Activated CD4-positive, alpha-beta T cell treated with anti-CD3 and anti-CD28 coated beads, Interleukin-2, Interleukin-6, amounts not matched to agents 100 ng/mL and 50 ng/mL, durations not matched to agents 16 hours and 8 hours (primary cell): ENCODE data around the gene CNNM1.

Experiments used
- DNase-seq: peaks from one replicate; pipeline ENCODE4 v3.0.0-alpha.2; 2020

CNNM1 gene

DNA sequence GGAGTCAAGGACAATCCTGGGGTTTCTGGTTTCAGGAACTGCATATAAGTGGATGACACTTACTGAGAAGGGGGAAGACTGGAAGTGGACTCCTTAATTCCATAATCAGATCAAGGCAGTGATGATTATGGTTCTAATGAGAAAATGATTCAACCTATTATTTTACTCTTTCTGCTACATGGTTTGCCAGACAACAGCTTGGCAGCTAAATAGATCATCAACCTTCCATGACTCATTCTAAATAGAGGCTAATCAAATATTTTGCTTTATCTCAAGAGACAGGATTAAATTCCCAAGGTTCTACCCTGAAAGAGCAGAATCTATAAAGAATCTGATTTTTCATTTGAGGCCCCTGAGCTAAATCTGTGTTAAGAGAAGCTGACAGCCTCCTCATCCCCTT lies 46.3 kb downstream of the CNNM1 start:
- no peak for DNase-seq

DNA sequence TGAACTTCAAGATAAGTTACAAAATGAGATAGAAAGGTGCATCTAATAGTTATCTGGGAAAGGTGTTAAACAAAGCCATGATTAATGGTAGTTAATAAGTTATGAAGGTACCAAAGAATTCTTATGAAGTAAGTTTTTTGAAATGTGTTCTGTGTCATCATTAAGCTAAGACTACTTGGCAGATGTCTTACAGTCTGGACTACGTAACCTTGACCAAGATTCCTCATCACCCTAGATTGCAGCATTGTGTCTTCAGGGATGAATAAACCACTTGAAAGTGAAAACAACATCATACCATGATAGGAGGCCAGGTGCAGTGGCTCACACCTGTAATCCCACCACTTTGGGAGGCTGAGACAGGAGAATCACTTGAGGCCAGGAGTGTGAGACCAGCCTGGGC lies 53.0 kb downstream of the CNNM1 start:
- DNase-seq = no peak

DNA sequence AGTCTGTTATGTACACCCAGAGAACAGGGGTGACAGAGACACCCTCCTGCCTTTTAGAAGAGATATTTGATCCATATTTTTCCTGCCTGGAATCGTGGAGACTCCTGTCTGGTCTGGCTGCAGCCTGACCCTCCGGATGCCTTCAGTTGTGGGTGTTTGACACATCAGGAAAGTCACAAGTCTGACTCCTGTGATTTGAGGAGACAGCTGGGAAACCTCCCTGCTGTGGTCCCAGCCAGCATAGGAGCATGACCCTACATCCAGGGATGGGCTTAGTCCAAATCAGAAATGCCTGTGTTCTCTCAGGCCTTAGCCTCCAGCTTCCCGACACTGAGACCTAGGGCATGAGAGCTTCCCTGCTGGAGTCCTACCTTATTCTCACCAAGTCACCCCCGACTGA lies 57.9 kb downstream of the CNNM1 start:
- DNase-seq = no peak

DNA sequence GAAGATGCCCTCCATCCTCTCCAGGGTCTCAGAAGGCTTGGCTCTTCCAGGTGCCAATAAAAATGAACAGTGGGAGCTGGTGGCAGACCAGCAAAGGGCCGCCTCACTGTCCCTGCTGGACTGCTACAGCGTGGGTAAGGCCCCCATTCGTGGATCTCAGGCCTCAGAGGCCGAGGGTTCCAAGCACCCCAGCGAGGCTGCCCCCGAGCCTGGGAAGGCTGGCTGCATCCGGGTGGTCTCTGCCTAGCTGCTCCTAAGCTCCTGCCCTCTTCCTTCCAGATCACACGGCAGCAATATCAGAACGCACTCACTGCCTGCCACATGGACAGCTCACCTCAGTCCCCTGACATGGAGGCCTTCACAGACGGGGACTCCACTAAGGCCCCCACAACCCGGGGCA lies 58.4 kb downstream of the CNNM1 start:
- DNase-seq = no peak

GRCh38 chr10:99389729-99390480 lies 60.7 kb downstream of the CNNM1 start:
- no peak for DNase-seq

GRCh38 chr10:99391346-99391745 lies 62.2 kb downstream of the CNNM1 start:
- DNase-seq = no peak

GRCh38 chr10:99393036-99393435 lies 63.9 kb downstream of the CNNM1 start:
- no peak for DNase-seq

DNA sequence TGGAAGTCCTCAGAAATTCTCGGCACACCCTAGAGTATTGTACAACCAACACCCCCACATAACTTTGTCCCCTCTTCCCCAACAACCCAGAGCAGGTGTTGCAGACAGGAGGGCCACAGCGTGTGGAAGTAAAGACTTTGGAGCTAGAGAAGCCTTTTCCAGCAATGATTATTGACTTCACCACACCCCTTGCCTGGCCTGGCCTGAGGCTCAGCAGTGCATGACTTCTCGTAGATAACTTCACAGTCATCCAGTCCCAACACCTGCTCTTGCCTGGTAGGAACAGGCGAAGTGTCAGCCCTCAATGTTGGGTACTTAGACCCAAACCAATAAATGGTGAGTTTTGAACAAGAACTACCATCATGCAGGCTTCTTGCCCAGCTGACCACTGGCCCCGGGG lies 64.5 kb downstream of the CNNM1 start:
- no peak for DNase-seq

DNA sequence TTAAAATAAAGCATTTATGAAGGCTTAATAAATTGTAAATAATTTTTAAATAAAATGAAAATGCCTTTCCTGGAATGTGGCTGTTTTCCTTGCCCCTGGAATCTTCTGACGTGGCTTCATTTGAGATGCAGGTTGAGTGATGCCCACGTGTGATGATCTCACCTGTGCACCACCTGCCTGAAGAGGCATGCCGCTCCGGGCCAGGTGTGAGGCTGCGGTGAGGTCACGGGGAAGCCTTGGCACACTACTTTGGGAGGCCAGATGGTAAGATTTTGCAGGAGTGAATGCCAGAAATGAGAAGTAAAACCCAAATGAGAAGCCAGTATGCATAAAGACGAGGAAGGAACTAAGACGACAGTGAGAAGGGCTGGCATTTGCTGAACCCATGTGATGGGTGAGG lies 65.1 kb downstream of the CNNM1 start:
- DNase-seq = no peak

DNA sequence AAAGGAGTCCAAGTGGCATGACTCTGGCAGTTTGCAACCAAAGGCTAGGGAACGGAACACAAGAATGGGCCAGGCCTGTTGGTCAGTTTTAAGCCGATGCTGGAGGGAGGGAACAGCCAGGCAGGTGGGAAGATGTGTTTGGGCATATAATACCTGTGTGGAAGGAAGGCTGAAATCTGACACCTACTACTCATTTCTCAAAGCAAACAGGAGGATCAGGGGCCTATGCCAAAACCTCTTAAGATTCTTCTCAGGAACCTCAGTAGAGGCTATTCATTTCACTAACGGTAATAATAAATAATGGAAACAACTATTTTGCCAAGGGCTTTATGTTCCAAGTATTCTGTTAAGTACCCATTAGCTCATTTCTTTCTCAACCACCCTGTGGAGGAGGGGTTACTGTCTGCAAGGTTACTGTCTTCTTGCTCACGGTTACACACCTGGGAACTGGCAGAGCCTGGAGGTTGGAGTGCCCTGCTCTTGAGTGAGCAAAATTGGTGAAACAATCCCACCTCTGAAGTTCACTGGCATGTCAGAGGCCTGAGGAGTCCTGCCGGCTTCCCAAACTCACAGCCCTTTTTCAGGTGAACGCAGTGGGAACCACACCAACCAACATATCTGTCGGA lies 65.7 kb downstream of the CNNM1 start:
- DNase-seq = no peak

DNA sequence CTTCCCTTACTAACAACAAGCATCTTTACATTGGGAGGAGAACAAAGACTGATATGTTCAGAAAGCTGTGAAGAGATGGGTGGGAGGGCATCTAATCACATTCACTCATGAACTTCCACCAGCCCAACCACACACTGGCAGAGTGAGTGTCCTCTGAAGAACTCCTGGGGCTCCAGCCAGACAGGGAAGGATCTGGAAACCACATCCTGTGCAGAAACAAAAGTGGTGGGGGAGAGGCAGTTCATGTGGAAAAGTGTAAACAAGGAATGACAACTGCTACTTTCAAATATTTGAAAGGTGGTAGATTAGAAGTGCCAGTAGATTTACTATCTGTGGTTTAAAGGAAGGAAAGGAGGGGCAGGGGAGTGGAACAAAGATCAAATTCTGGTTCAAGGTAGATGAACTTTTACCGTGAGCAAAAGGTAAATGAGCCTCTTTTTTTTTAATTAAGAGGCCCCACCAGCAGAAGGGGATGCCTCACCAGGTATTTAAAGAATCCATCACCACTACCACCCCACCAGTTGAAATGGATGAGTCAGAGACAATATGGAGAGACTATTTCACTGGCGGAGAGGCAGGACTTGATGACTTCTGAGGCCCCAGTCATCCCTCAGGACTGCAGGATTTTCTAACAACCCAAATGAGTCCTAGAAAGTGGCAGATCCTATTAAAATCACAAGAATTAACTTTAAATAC lies 66.7 kb downstream of the CNNM1 start:
- DNase-seq = no peak

GRCh38 chr10:99396471-99396870 lies 67.3 kb downstream of the CNNM1 start:
- no peak for DNase-seq

DNA sequence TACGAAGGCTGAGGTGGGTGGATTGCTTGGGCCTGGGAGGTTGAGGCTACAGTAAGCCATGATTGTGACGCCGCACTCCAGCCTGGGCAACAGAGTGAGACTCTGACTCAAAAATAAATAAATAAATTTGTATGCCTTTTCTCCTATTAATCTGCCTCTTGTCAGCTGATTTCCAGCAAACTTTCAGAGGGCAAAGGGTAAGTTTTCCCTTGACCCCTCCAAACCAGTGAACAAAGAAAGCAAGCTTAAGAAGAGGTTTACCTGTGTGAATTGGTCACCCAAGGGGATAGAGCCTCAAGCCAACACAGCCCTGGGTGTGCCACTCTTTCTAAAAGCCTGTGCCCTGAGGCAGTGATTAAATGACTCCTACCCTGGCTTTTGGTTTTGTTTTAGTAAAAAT lies 70.5 kb downstream of the CNNM1 start:
- DNase-seq = no peak

DNA sequence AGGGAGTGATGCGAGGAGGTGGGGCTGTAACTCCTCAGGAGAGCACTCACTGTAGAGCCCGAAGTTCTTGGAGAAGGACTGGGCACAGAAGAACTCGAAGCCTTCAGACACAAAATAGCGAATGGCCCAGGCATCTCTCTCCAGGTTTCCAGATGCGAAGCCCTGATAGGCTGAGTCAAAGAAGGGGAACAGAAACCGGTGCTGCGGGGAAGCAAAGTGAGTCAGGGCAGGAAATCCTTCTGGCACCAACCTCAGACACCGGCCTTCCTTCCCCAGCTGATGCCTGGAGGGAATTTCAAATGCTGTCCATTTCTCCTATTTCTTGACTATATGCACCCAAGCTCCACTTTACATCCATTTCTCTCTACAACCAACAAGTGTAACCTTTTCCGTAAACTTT lies 74.5 kb downstream of the CNNM1 start:
- no peak for DNase-seq

GRCh38 chr10:99406149-99406548 lies 77.0 kb downstream of the CNNM1 start:
- DNase-seq = no peak

DNA sequence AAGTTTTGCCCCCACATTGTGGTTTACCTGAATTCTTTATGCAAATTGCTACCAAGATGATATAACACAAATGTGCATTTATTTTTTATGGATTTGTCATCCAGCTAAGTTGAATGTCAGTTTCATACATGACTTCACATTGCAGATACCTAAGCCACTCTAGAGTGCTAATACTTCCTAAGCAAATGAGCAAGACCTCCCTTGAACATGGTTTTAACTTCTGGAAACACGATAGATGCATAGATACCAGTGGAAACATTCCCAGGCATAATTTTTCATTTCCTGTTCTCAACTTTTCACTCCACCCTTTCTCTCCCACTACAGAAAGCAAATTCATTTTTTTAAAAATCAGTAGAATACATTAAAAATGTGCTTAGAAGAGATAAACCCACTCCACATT lies 81.0 kb downstream of the CNNM1 start:
- DNase-seq = no peak

DNA sequence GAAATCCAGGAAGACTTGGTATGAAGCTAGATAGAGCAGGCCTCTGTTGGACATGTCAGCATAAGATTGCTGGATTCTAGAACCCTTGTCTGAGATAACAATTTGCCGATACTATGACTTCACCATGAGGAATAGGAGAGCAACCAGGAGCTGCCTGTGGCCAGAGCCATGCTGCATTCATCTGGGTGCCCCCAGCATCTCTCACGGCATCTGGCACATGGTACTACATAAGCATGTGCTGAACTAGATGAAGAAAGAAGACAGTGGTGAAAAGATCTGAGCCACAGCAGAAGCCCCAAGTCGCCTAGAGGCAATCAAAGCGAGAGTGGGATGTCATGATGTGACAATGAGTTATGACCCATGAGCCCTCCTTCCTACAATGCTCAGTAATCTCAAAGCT lies 81.7 kb downstream of the CNNM1 start:
- no peak for DNase-seq

- no peak for DNase-seq
Measured at GRCh38 chr10:99411546-99411945, 82.4 kb downstream of the CNNM1 start.

DNA sequence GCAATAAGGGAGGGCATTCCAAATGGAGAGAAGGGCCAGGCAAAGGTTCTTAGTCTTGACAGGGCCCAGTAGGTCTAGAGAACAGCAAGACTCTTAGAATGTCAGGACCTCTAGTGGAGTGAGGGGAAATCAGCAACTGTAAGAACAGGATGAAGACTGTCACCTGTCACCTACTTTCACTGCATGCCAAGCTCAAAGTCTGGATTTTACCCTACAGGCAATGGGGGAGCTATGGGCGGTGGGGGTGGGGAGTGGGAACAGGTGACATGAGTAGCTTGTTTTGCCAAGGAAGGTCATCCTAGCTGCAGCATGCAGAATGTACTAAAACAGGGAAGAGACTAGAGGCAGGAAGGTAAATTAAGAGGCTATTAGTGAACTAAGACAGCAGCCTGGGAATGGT lies 82.9 kb downstream of the CNNM1 start:
- DNase-seq = no peak

- DNase-seq = no peak
Measured at GRCh38 chr10:99418910-99419624, 89.9 kb downstream of the CNNM1 start.

DNA sequence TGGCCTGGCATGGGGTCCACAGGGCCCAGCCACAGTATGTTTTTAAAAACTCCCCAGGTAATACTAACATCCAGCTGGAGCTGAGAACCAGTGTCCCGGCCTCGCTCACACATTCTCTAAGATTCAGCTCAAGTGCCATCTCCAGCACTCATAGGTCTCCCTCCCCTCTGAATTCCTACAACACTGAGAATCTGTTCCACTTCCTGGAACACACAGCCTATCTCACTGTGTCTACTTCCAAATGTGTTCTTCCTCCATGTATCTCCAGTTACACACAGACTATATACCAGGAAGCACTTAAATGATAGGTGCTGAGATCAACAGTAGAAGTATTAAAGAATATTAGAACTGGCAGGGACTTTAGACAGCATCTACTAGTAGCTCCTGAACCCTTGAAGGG lies 90.5 kb downstream of the CNNM1 start:
- no peak for DNase-seq

DNA sequence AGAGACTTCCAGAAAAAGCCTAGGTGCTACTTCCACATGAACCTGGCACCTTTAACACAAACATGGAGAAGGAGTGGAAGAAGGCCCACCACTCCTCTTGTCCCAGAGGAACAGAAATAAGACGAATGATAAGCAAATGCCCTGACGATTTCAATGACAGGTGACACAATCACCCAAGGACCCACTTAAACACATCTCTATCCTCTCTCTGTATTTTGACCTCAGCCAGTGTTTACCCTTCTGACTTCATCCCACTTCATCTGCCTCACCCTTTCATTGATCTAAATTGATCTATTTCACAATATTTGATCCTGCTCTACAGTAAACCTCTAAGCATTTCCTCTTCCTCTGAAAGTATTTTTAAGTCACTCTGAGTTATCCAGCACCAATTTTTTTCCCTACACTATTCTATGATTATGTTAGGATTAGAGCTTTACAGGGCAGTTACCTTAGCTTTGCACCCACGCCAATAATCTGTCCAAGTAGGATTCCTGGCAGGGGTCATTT lies 92.1 kb downstream of the CNNM1 start:
- DNase-seq = no peak

DNA sequence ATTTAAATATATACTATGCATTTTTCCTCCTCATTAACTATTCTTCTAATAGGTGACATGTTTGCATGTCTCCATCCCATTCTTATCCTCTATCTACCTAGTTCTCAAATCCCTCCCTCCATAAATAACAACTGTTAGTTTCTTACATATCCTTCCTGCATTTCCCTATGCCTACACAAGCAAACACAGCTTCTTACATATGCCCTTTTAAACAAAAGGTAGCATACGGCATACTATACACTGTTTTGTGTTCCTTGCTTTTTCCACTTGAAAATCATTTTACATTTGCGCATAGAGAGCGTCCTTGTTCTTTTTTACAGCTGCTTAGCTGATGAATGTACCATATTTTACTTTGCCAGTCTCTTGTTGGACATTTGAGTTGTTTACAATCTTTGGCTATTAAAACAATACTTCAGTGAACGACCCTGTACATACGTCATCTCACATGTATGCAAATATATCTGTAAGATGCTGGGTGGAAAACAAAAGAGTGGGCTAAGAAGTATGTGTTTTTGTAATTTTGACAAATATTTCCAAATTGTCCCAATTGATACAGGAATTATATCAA lies 93.5 kb downstream of the CNNM1 start:
- DNase-seq = no peak
